Measurements from ENCODE around the gene SDK2.
A peak's percentile ranks its signal among the peaks of the same experiment; 100 is the strongest.

The SDK2 gene

GRCh38 chr17:73393381-73393780 lies 250.9 kb downstream of the SDK2 start:
- no peak for DNase-seq (ENCODE audit: low spot score)

DNA sequence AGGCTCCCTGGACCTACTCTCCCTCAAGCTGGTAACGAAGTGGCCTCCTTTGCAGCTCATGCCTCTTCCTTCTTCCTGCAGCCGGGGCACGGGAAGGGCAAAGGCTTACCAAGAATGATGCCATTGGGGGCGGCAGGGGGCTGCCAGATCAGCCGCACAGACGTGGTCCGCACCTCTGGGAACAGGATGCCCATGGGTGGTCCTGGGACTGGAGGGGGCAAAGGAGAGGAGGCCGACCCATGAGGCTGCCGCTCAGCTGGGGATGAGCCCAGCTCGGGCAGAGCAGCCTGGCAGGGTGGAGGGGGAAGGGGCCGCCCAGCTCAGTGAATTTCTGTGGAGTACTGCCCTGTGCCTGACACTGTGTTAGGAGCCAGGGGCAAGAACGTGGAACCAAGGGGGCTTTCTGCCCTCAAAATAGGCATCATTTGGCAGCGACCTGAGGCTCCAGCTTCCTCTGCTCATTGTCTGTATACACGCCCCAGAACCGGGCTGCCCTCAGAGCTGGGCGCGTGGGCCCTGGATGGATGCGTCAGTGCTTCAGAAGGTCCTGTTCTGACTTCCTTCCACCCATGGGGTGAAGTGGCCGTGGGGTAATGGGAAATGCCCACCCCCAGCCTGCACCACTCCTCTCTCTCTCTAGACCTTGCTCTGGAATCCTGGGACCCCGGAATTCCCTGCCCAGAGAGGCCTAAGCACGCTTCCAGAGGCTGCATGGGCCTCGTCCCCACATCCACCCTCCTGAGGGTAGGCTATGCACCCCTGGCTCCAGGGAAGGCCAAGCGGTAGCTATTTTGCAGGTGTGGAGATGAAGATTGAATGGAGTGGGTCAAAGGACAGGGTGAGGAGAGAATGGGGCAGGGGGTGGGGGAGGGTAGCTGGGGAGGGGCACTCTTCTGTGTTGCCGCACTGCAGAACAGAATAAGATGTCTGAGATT lies 252.6 kb downstream of the SDK2 start:
- no peak for DNase-seq (ENCODE audit: low spot score)

- no peak for DNase-seq (ENCODE audit: low spot score)
Measured at GRCh38 chr17:73390851-73391250, 253.4 kb downstream of the SDK2 start.

DNA sequence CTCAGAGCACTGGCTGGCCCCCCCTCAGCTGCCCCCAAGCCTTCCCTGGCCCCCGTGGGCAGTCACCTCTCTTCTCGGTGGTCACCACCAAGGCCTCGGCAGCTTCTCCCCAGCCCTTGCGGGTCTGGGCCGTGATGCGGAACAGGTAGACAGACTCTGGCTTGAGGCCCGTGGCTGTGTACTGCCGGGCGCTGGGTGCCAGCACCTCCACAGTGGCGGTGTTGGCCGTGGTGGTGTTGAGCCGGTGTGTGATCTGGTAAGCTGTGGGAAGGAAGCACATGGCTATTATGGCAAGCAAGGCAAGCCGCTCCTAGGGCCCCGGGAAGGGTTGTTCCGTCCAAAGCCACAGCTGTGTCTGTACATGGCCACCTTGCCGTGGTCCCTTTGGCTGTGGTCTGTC lies 254.0 kb downstream of the SDK2 start:
- DNase-seq (ENCODE audit: low spot score) = no peak

GRCh38 chr17:73389411-73389810 lies 254.8 kb downstream of the SDK2 start:
- DNase-seq (ENCODE audit: low spot score) = no peak

- DNase-seq (ENCODE audit: low spot score) = no peak
Measured at GRCh38 chr17:73388578-73388905, 255.7 kb downstream of the SDK2 start.

- no peak for DNase-seq (ENCODE audit: low spot score)
Measured at GRCh38 chr17:73387746-73388577, 256.3 kb downstream of the SDK2 start.

DNA sequence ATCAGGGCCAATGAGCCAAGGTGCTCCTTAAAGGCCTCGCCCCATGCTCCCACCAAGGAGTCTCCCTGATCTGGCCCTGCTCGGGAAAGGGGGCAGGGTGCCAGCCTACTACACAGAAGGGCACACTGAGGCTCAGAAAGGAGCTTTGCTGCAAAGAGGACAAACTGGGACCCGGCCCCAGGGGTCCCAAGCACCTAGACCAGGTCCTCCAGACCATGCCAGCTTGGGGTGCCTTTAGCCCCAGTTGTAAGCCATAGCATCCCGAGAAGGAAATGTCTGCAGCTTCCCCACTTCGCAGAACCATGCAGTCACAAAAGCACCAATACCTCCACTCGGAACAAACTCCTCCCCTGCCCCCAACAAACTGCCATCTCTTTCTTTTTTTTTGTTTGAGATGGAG lies 257.7 kb downstream of the SDK2 start:
- DNase-seq (ENCODE audit: low spot score) = no peak

- no peak for DNase-seq (ENCODE audit: low spot score)
Measured at GRCh38 chr17:73384926-73385325, 259.3 kb downstream of the SDK2 start.

- DNase-seq (ENCODE audit: low spot score) = no peak
Measured at GRCh38 chr17:73380439-73381106, 263.7 kb downstream of the SDK2 start.

GRCh38 chr17:73379826-73380225 lies 264.4 kb downstream of the SDK2 start:
- DNase-seq (ENCODE audit: low spot score) = no peak

DNA sequence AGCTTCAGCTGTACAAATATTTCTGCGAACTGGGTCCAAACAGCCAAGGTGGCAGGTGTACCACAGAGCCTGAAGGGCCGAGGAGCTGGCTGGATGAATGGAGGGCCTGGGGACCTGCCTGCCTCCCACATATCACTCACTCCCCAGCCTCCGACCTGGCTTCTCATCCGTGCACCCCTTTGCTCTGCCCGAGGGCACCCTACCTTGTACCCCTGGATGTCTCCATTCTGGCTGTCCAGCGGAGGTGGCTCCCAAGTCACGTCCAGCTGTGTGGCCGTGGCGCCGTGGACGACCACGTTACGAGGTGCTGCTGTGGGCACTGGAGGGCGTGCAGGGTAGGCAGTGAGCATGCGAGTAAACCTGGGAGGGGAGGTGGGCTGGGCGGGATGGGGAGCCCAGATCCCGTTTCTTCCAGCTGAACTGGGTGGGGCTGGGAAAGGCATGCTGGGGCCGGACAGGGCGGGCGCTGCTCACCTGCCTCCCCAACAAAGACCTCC lies 265.2 kb downstream of the SDK2 start:
- DNase-seq (ENCODE audit: low spot score) = no peak

- no peak for DNase-seq (ENCODE audit: low spot score)
Measured at GRCh38 chr17:73376636-73377035, 267.6 kb downstream of the SDK2 start.

GRCh38 chr17:73376152-73376551 lies 268.1 kb downstream of the SDK2 start:
- DNase-seq (ENCODE audit: low spot score) = no peak

GRCh38 chr17:73371836-73372235 lies 272.4 kb downstream of the SDK2 start:
- no peak for DNase-seq (ENCODE audit: low spot score)

DNA sequence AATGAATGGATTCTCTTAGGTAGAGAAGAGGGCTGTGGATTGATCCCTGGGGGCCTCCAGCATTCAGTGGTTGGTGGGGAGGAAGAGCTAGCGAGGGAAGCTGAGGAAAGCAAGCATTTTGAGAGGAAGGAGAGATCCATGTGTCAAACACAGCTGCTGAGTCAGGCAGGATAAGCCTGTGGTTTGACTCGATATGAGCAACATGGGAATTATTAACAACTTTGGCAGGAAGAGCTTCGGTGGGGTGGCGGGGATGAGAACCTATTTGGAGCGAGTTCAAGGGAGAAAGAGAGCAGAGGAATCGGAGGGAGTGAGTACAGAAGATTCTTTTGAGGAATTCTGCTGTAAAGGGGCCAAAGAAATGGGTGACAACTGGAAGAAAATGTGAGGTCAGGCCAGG lies 273.0 kb downstream of the SDK2 start:
- no peak for DNase-seq (ENCODE audit: low spot score)

GRCh38 chr17:73369817-73370490 lies 274.3 kb downstream of the SDK2 start:
- peak; percentile 71 for DNase-seq (ENCODE audit: low spot score)

GRCh38 chr17:73369111-73369521 lies 275.1 kb downstream of the SDK2 start:
- DNase-seq (ENCODE audit: low spot score) = no peak

- no peak for DNase-seq (ENCODE audit: low spot score)
Measured at GRCh38 chr17:73368085-73368631, 276.1 kb downstream of the SDK2 start.

GRCh38 chr17:73365906-73366623 lies 278.2 kb downstream of the SDK2 start:
- DNase-seq (ENCODE audit: low spot score) = no peak

DNA sequence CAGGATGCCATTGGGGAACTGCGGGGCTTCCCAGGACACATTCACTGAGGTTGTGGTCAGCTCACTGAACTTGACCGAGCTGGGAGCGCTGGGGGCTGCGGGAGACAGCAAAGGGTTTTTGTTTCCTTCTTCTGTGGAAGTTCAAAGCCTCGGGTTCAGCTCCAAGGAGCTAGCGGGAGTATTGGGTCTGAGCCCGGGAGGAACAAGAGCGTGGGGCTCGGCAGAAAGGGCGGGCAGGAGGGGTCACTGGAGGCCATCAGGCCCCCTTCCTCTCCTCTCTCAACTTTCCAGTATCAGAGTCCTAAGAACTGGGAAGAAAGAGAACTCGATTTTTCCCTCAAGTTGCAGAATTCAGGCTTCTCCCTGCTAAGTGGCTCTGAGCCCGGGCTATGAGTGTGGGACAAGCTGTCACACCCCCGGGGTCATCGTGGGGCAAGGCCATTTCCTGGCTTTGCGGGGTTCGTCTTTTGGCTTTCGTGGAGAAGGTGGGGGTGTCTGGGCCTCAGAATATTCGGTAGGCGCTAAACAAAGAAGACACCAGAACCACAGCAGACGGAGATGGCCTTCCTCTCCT lies 278.9 kb downstream of the SDK2 start:
- DNase-seq (ENCODE audit: low spot score) = no peak

Measured in activated CD4-positive, alpha-beta T cell treated with anti-CD3 and anti-CD28 coated beads, Interleukin-2, Interleukin-4, amounts not matched to agents 100 ng/mL and 50 ng/mL, durations not matched to agents 16 hours and 8 hours (primary cell).